ENCODE data around the gene PRR23E.

The PRR23E gene, protein sequence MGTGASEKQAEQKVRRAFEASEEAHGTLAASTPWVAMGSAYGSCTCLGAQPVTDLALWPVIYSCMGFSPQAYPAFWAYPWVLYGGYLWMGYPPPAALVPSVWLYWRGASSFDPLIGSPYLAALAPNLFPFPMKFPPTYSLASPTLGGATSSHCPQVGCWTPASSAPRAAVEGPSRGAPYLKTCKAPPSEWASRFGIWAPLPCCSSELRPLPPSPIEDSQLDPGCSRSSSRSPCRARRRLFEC

DNA sequence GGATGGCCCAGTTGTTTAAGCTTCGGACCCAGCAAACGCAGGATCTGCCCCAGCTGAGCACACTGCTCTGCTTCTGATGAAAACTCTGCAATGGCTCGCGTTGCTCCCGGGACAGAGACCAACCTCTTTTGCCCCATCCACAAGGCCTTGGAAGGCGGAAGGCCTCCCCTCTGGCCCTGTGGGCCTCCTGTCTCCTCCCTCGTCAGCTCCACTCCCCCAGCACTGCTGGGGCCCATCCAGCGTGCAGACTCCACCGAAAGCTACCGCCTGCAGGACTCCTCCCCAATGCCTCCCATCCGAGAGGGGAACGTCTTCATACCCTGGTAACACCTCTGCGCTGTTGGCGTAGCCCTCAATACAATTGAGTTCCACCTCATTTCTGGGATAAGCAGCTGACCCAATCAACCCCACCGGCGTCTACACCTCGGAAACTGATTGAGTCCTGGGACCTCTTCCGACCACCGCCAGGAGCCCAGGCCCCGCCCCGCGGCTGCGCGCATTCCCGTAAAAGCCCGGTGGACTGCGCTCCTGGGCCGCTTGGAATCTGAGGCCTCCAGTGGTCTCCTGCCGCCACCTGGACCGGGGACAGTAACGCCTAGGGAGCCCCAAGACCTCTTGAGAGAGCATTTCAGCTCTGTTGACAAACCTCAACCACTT lies at the start of gene PRR23E:
Gene PRR23E, plus strand, starts transcription at position 556 of the 657 bp plus-strand sequence. CDS start 3,555 bp downstream, outside the sequence.
- DNase-seq: no peak

DNA sequence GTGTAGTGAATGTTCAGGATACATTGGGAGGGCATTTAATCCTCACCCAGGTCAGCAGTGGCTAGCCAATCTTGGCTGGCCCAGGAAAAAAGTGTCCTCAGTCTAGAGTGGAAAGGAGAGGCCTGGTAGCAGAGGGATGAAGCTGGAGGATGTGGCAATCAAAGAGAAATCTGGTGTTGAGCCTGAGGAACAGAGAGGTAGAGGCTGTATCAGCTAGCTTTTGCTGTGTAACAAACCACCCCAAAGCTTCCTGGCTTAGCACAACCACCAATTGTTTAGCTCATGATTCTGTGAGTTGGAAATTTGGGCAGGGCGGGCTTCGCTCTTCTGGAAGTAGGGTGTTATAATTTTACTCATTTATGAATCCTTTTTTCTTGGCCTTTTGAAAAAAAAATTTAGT lies 49.8 kb upstream of the PRR23E start:
- no peak for DNase-seq

DNA sequence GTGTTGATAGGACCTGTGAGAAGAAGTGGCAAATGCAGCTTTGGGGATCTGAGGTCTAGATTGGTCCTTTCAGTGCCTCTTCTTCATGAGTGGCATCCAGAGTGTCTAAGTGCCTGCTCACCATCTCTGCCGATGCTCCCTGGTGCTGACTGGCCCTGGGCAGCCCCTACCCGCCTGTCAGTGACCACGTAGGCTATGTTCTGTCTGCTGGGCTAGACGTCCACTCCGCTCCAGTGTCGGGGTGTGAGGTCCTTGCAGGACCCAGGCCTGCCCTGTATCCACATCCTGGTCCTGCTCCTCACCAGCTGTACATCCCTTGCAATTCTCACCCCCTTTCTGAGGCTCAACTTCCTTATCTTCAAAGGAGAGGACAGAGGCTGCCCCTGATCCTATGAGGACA lies 48.3 kb upstream of the PRR23E start:
- no peak for DNase-seq

DNA sequence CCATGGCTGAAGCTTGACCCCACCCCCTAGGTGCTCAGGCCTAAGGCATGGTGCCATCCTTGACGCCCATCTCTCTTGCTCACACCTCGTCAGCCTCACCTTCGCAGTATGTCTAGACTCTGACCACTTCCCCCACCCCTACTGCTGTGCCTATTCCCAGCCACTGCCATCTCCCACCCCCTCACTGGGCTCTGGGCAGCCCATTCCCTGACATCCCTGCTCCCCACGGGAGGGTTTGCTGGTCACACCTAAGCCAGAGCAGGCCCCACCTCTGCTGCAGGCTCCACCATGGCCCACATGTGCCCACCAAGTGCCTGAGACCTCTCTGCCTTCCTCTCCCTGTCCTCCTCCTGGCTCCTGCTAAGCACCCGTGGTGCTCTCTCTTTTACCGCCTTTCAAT lies 47.7 kb upstream of the PRR23E start:
- no peak for DNase-seq

DNA sequence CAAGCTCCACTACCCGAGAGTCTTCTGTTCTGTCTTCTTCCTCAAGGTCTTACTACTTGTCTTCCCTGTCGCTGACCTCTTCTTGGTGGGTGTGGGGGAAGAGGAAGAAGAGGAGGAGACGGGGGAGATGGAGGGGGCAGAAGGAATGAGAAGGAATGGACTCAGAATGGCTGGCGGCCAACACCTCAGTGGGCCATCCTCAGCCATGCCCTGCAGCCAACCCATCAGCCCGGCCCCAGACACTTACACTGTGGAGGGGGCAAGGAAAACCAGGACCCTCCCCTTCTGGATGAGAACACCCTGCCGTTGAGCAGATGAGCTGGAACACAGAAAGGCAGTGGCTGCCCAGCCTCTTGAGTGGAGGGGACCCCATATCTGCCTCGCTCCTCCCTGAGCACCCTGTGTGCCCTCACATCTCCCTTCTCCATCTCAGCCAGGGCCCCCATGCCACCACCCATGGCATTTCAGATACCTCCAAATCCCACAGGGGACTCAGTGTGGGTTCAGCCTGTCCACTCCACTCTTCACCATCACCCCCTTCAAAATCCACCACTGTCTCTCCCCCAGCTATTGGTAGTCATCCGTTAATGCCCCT lies 45.5 kb upstream of the PRR23E start:
- no peak for DNase-seq

DNA sequence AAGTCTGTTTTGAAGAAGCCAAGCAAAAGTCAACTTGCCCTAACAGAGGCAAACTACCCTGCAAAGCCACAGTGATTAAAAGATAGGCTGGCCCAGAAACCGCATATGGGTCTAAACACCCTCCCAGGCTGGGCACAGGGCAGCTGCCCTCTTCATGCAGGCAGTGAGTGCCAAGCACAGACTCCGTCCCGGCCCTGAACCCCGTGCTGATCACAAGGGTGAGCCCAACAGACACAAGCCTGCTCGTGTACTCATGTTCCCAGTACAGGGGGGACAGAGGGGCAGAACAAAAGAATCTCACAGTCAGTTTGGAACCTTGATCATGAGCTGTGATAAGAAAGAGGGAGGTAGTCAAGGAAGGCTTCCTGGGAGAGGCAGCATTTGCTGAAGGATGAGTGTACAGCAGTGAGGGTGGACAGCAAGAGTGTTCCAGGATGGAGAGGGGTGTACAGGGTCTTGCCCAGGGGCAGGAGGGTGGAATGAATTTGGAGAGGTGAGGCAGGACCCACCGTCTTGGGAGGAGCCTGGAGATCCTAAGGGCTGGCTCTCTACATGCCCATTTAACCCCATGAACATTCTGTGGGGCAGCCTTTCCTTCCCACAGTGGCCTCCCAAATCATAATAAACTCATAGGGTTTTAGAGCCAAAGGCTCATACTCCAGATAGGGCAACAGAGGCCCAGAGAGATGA lies 43.2 kb upstream of the PRR23E start:
- DNase-seq: no peak

DNA sequence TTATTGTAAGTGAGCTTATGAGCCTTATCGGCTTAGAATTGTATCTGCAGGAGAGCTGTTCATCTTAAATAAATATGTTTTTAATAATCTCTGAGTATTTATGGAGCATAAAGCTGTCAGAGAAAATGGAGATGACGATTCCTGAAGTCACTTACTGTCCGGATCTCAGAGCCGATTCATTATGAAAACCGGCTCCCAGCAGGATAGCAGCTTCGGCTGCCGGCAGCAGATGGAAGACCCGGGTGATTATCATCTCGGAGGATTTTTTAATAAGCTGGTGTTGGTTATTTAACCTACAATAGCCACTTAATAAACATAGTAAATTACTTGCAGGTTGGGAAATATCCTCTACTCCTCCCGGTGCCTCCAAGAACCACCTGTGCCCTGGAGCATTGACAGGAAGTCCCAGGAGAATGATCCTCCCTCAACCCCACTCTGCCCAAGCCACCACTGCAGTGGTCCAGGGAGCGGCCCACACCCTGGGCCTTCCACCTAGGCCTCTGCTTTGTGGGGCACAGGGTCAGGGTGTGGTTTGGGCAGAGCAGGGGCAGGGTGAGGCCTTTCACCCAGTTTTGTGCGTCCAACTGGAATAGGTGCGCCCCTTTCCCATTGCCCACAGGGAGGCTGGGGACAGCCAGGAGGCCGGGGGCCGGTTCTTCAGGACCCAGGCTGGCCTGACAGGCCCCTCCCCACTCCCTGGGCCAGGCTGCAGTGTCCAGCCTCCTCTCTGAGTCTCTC lies 42.2 kb upstream of the PRR23E start:
- DNase-seq: no peak

DNA sequence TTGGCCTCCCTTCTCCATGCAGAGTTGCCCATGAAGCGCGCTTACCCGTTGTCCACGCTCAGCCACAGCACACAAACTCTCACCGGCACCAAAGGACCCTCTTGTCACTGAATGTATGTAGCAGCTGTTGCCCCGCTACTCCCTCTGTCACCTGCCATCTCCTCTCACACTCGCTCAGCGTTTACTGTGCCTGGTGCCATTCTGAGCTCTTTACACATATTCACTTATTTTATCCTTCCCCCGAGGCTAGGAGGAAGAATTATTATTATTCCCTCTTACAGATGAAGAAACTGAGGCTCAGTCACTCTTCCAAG lies 41.7 kb upstream of the PRR23E start:
- DNase-seq: no peak

DNA sequence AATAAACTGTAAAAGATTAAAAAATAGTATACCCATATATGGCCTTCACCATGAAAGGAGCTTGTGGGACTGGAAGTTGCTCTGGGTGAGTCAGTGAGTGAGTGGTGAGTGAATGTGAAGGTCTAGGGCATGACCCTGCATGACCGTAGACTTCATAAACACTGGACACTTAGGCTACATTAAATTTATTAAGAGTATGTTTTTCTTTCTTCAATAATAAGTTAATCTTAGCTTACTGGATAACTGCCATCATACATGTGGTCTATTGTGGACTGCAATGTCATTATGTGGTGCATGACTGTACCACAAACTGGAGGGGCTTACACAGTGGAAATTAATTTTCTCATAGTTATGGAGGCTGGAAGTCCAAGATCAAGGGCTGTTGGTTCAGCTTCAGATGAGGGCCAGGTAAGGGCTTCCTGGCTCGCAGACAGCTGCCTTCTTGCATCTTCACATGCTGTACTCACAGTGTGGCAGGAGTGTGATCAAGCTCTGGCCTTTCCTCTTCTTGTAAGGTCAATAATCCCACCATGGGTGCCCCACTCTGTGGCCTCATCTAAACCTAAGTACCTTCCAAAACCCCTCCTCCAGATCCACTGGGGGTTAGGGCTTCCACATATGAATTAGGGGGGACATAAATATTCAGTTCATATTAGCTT lies 40.8 kb upstream of the PRR23E start:
- DNase-seq: no peak

DNA sequence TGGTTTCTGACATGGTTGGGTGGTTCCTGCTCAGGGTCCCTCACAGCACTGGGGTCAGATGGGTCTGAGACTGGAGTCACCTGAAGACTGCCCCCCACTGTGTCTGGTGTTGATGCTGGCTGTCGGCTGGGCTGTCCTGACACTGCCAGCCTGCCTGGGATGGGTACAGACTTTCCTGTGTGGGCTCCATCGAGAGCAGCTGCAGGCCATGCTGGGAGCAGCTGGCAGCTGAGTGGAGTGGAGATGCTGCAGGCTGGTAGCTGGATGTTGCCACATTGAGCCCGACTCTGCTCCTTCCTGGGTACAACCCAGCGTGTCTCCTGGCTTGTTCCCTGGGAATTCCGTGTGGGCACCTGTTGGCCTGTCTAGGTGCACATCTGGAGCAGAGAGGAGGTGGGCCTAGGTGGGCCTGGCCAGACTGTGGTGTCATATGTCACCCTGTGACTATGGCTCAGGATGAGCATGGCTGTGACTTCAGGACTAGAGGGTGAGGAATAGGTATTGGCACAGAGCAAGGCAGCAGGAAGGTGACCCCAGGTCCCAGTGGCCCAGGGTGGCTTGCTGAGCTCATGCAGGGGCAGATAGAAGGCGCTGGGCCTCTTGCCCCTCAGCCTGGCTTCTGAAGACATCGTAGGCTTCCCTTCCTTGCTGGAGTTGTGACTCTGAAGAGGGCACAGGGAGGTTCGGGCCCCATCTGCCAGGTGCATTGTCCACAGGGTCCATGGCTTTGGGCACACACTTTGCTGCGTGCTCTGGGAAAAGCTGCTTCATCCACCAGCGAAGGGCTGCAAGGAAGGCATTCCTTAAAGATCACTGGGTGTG lies 40.0 kb upstream of the PRR23E start:
- no peak for DNase-seq

DNA sequence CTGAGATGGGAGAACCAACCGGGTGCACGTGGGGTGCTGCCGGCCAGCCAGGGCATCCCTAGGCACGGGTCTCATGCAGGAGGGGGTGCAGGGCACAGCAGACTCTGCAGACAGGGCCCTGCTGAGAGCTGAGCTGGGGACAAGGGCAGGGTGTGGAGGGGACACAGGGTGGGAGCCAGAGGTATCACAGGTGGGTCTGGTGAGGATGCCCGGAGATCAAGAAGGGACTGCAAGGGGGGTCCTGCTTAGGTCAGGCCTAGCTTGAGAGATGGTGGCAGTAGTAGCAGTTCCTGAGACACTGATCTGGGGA lies 39.5 kb upstream of the PRR23E start:
- no peak for DNase-seq

DNA sequence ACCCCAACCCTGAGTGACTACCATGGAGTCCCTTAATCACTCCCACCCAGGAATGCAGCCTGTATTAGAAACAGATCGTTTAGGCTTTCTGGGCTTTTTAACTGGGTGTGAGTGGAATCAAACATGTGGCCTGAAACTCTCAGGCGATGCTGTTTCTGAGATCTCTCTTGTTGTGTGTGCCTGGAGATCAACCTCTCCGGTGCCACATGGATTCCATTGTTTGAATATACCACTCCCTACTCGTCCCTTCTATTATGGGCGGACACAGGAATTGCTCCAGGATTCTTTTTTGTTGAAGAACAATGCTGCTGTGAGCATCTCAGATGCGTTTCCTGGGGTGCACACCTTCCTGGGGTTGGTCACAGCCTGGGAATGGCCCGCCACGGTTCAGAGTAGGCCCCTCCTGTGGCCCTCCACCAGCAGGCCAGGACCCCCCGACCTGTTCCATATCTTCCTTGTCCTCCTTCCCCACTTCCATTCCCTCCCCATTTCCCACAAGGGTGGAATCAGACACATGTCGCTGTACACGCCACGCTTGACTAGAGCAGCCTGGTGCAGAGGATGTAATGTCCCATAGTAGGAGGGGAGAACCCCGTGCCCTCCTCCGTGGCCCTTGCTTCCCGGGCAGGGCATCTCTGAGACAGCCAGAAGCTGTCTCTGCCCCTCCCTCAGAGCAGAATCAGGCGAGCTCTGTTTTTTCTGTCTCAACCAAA lies 36.4 kb upstream of the PRR23E start:
- DNase-seq: no peak

DNA sequence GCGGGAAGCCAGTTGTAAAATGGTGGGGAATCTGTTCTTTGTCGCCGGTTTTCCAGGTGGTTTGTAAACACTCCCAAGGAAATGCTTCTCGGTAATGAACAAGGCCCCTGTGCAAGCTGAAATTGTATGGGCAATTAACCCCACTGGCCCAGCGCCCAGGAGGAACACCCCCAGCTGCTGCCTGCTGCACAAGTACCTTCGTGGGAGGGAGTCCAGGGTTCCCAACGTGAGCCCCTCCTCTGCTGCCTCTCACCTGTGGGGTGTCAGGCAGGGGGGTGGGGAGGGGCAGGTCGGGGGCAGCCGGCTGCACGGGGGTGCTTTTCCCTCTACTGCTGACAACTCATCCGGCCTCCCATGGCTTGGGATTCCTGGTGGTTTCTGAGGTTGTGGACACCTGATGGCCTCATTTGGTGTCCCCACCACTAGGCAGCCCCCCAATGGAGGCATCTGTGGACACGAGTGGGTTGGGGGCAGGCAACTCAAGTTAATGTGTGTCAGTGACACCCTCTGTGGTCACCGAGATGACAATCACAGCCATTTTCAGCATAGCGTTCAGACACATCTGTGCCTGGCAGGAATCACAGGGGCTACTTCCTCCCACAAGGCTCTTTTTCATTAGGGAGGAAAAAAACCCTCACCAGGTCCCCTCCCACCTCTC lies 35.6 kb upstream of the PRR23E start:
- no peak for DNase-seq

DNA sequence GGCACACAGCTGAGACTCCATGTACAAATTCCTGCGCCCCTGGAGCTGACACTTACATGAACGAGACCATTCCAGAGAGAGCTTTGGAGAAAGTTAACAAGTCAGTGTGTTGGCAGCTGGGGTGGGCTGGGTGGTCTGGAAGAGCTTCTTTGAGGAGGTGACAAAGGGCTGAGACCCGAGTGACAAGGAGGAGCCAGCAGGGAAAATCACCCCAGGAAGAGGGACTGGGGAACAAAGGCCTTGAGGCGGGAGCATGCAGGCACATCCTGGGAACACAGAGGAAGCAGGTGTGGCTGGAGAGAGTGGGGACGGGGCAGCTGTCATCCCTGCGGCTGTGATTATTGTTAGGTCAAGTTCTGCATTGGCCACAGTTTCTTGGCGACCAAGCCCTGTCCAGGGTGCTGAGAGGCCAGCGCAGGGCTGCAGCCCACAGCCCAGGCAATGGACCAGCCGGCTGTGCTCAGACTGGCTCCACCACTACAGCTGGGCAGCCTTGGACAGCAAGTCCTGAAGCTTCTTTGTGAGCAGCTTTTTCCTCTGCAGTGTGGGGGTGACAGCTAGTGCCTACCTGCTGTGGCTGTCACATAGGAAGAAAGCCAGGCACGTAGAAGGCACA lies 34.2 kb upstream of the PRR23E start:
- no peak for DNase-seq

DNA sequence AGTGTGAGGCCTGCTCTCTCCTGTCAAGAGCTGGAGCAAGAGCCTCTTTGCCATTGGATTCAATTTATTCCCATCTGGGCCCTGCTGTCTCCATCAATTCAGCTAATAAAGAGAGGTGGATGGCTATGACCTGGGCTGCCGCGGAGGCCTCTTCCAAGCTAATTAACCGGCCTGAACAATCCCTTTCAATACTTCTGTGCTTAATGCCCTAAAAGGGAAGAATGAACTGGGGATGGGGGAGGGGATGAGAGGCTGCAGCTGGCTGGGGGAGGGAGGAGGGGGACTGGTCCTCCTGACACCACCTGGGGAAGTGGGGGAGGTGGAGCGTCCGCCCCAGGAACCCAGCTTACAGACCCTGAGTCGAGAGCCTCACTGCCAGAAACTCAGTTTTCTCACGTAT lies 33.4 kb upstream of the PRR23E start:
- DNase-seq: no peak

DNA sequence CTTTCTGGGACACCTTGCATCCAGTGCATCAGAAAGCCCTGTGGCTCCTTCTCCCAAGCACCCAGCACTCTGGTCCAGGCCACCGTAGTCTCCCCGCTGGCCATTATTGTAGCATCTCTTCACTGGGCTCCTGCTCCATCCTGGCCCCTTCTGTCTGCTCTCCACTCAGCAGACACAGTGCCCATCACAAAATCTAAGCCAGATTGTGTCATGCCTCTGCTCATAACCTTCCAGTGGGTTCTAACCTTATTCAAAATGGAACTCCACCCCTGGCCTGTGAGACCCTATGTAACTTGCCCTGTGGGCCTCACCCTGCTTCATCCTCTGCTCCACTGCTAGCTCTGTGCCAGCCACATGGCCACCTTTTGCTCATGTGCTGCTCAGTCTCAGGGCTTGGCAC lies 31.7 kb upstream of the PRR23E start:
- no peak for DNase-seq

DNA sequence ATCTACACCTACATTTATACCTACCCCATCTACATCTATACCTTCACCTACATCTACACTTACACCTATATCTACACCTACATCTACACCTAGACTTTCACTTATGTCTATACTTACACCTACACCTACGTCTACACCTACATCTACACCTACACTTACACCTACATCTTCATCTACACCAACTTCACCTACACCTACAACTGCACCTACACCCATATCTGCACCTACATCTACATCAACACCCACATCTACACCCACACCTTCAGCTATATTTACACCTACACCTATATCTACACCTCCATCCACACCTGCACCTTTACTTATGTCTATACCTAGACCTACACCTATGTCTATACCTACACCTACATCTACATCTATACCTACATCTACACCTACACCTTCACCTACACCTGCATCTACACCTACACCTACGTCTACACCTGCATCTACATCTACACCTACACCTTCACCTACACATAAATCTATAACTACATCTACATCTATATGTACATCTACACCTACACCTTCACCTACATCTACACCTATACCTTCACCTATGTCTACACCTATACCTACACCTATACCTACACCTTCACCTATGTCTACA lies 30.9 kb upstream of the PRR23E start:
- DNase-seq: no peak

DNA sequence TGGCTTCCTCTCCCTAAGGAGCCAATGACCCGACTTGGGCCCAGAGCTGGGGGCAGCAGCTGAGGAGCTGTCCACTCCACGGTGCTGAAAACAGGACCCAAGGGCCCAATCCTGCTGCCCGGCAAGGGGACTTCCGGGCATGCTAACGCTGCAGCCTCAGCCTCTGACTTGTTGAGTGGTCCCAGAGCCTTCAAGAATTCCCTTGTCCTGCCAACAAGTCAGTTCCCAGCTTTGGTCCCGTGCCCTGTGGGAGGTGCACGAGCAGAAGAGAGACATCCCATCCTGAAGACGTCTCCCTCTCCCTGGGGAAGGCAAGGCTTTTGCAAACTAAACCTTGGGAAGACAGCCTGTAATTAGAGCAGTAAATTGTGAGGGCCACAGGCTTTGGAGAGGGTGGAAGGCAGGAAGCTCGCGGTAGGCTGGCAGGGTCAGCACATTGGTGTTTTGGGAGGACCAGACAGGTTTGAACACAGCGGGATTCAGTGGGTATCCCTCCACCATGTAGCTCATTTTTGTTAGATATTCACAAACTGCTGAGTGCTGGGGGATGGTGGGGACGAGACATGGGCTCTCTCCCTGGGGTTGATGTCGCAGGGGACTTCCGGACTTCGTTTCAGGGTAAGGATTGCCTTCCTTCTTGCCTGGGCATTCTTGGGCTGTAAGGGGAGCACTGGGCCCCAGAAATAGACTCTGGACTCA lies 29.8 kb upstream of the PRR23E start:
- no peak for DNase-seq

DNA sequence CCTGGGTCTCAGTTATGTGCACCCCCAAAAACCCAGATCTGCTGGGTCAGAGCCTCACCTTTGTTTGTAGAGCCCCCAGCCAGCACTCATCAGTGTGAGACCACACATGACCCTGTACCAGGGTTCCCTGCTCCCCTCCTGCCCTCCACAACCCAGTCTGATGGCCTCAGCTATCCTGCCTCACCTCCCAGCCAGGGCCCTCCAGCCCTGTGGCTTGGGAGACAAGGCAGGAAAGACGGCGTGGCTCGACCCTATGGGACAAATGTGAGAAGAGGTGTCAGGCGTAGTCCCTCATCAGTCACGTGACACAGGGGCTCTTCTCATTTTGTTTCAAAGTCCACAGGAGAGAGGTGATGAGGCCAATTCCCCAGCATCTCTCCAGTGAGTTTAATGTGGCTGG lies 28.3 kb upstream of the PRR23E start:
- no peak for DNase-seq

All from CD4-positive, alpha-beta T cell treated with Interleukin-15 for 1 hour (primary cell).